Muscle layer of colon (tissue), 2 donors: Measurements from ENCODE around the gene CCDC144A.
"Not testable (repeated sequence)": the region's sequence is repeated elsewhere in the genome, so short reads cannot be mapped to it uniquely, and the experiment has no call there.

Source experiments
- H3K27ac ChIP-seq: one replicate; pipeline ENCODE4 v1.7.0; 2013; ENCODE audit warnings: low read depth, mild to moderate bottlenecking, low read length, moderate library complexity
- H3K27me3 ChIP-seq, 2 donors: one replicate each; pipeline ENCODE4 v1.7.0; 2013; ENCODE audit warnings: low read length in 2 of 2, mild to moderate bottlenecking in 2 of 2; ENCODE audit not compliant: insufficient read depth in 2 of 2, control insufficient read depth in 1 of 2
- H3K36me3 ChIP-seq: one replicate; pipeline ENCODE4 v1.7.0; 2013; ENCODE audit warnings: mild to moderate bottlenecking, low read length; ENCODE audit not compliant: insufficient read depth
- H3K4me1 ChIP-seq: one replicate; pipeline ENCODE4 v1.7.0; 2013; ENCODE audit warnings: mild to moderate bottlenecking, low read length; ENCODE audit not compliant: insufficient read depth
- H3K4me3 ChIP-seq, 2 donors: one replicate each; pipeline ENCODE4 v1.7.0; 2013; ENCODE audit warnings: low read length in 2 of 2, low read depth in 1 of 2, mild to moderate bottlenecking in 1 of 2, moderate library complexity in 1 of 2
- H3K9ac ChIP-seq: one replicate; pipeline ENCODE4 v1.7.0; 2013; ENCODE audit warnings: low read length
- H3K9me3 ChIP-seq: one replicate; pipeline ENCODE4 v1.7.0; 2013; ENCODE audit warnings: mild to moderate bottlenecking, low read length
- donor health status: abdominal sarcoma.
- donor health status: Adenocarcinoma of cecum.

Gene CCDC144A

GRCh38 chr17:16683290-16684138 lies 6.5 kb upstream of the CCDC144A start:
- H3K4me3 ChIP-seq, H3K9ac ChIP-seq, H3K36me3 ChIP-seq, H3K9me3 ChIP-seq, H3K4me1 ChIP-seq, H3K27ac ChIP-seq, H3K27me3 ChIP-seq: not testable (repeated sequence)

- H3K9ac ChIP-seq, H3K9me3 ChIP-seq, H3K36me3 ChIP-seq: not testable (repeated sequence)
These were observed 4.0 kb upstream of the CCDC144A start for GRCh38 chr17:16686019-16686418.

GRCh38 chr17:16687151-16687550 lies 2.9 kb upstream of the CCDC144A start:
- H3K4me3 ChIP-seq, H3K4me1 ChIP-seq, H3K9ac ChIP-seq, H3K27ac ChIP-seq, H3K27me3 ChIP-seq, H3K9me3 ChIP-seq, H3K36me3 ChIP-seq: not testable (repeated sequence)

More at GRCh38 chr17:16686019-16686418, 4.0 kb upstream of the CCDC144A start:
- H3K27me3 ChIP-seq, H3K27ac ChIP-seq, H3K4me1 ChIP-seq, H3K4me3 ChIP-seq: not testable (repeated sequence)

GRCh38 chr17:16690447-16690846 lies 406 bp downstream of the CCDC144A start:
- not testable (repeated sequence) for H3K27ac ChIP-seq, H3K4me3 ChIP-seq, H3K36me3 ChIP-seq, H3K9ac ChIP-seq, H3K4me1 ChIP-seq, H3K27me3 ChIP-seq, H3K9me3 ChIP-seq

GRCh38 chr17:16697603-16698002 lies 7.6 kb downstream of the CCDC144A start:
- not testable (repeated sequence) for H3K27ac ChIP-seq, H3K36me3 ChIP-seq, H3K27me3 ChIP-seq, H3K4me1 ChIP-seq, H3K9ac ChIP-seq, H3K9me3 ChIP-seq, H3K4me3 ChIP-seq

GRCh38 chr17:16745492-16746203 lies 55.6 kb downstream of the CCDC144A start:
- H3K27me3 ChIP-seq, H3K4me3 ChIP-seq, H3K4me1 ChIP-seq, H3K9ac ChIP-seq, H3K36me3 ChIP-seq, H3K9me3 ChIP-seq, H3K27ac ChIP-seq: not testable (repeated sequence)

GRCh38 chr17:16746571-16746970 lies 56.5 kb downstream of the CCDC144A start:
- not testable (repeated sequence) for H3K36me3 ChIP-seq, H3K4me3 ChIP-seq, H3K27ac ChIP-seq, H3K9ac ChIP-seq, H3K9me3 ChIP-seq, H3K4me1 ChIP-seq, H3K27me3 ChIP-seq

GRCh38 chr17:16750515-16750914 lies 60.5 kb downstream of the CCDC144A start:
- H3K9me3 ChIP-seq, H3K36me3 ChIP-seq, H3K4me1 ChIP-seq, H3K4me3 ChIP-seq, H3K27ac ChIP-seq, H3K9ac ChIP-seq, H3K27me3 ChIP-seq: not testable (repeated sequence)

- not testable (repeated sequence) for H3K9me3 ChIP-seq, H3K9ac ChIP-seq, H3K36me3 ChIP-seq
These were observed 61.3 kb downstream of the CCDC144A start for GRCh38 chr17:16751224-16751923.

GRCh38 chr17:16751924-16752287 lies 61.9 kb downstream of the CCDC144A start:
- not testable (repeated sequence) for H3K4me1 ChIP-seq, H3K36me3 ChIP-seq, H3K27ac ChIP-seq, H3K4me3 ChIP-seq, H3K27me3 ChIP-seq, H3K9me3 ChIP-seq, H3K9ac ChIP-seq

More at GRCh38 chr17:16751224-16751923, 61.3 kb downstream of the CCDC144A start:
- not testable (repeated sequence) for H3K27ac ChIP-seq, H3K4me1 ChIP-seq, H3K4me3 ChIP-seq, H3K27me3 ChIP-seq

- not testable (repeated sequence) for H3K27ac ChIP-seq, H3K4me1 ChIP-seq, H3K9me3 ChIP-seq, H3K27me3 ChIP-seq, H3K36me3 ChIP-seq, H3K4me3 ChIP-seq, H3K9ac ChIP-seq
These were observed 67.5 kb downstream of the CCDC144A start for GRCh38 chr17:16757520-16757919.
